HG03103 (cell line): ENCODE data around the gene GSC2.

Experiments used
- ATAC-seq: cut with Tn5 transposase; IDR thresholded peaks from one replicate; pipeline ENCODE4 v1.9.1; 2021; ENCODE audit warnings: low read depth; ENCODE audit not compliant: unreplicated experiment

The GSC2 gene

GRCh38 chr22:19137384-19138216 is 12.5 kb downstream of the GSC2 start:
- ATAC-seq = no peak

- ATAC-seq = no peak
Observed at GRCh38 chr22:19136915-19137314, 13.2 kb downstream of the GSC2 start.

DNA sequence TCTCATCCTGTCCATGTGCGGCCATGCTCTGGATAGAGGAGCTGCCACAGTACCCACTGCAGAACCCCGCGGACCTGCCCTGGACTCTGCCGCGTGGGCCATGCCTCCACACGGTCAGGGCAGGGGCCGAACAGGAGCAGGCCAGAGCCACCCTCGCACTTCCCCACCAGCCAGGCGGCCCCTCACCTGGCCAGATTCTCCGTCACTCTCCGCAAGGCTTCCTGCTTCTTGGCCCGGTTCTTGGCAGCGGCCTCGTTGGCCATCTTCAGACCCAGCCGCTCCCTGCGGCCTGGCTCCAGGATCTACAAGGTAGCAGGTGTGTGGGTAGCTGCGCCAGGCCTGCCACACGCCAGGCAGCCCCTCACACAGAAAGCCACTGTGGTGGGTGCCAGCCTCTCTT is 15.2 kb downstream of the GSC2 start:
- no peak for ATAC-seq

GRCh38 chr22:19134176-19134831 is 15.8 kb downstream of the GSC2 start:
- ATAC-seq = no peak

GRCh38 chr22:19133561-19133960 is 16.5 kb downstream of the GSC2 start:
- ATAC-seq = no peak

GRCh38 chr22:19132693-19133400 is 17.2 kb downstream of the GSC2 start:
- no peak for ATAC-seq

- ATAC-seq = no peak
Observed at GRCh38 chr22:19132153-19132552, 17.9 kb downstream of the GSC2 start.

GRCh38 chr22:19131685-19132015 is 18.4 kb downstream of the GSC2 start:
- no peak for ATAC-seq

DNA sequence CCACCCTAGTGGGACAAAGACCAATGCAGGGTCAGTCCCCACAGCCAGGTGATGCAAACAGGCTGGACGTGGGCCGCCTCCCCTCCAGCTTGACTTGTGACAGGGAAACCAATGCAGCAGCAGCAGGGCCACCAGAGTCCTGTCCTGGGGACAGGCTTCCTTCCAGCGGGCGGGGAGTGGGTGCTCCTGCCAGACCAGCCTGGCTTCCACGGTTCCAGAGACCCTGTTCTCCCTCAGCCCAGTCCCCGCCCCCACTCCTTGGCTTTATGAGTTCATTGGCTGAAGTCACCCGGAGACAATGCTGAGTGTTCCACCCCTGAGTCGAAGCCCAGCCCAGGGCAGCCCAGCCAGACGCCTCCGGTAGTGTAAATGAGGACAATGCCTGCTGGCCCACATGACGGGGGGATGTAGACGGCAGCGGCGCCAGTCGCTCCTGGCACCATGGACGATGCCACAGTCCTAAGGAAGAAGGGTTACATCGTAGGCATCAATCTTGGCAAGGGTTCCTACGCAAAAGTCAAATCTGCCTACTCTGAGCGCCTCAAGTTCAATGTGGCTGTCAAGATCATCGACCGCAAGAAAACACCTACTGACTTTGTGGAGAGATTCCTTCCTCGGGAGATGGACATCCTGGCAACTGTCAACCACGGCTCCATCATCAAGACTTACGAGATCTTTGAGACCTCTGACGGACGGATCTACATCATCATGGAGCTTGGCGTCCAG is 19.0 kb downstream of the GSC2 start, which contains the start of gene TSSK2:
Gene TSSK2 (plus strand): TSS at position 350 of the 726 bp plus-strand sequence. CDS start 92 bp downstream, at position 442.
- ATAC-seq = no peak

- no peak for ATAC-seq
Observed at GRCh38 chr22:19129871-19130270, 20.2 kb downstream of the GSC2 start.

- no peak for ATAC-seq
Observed at GRCh38 chr22:19128946-19129727, 21.0 kb downstream of the GSC2 start.

GRCh38 chr22:19128009-19128401 is 22.1 kb downstream of the GSC2 start:
- ATAC-seq = no peak

DNA sequence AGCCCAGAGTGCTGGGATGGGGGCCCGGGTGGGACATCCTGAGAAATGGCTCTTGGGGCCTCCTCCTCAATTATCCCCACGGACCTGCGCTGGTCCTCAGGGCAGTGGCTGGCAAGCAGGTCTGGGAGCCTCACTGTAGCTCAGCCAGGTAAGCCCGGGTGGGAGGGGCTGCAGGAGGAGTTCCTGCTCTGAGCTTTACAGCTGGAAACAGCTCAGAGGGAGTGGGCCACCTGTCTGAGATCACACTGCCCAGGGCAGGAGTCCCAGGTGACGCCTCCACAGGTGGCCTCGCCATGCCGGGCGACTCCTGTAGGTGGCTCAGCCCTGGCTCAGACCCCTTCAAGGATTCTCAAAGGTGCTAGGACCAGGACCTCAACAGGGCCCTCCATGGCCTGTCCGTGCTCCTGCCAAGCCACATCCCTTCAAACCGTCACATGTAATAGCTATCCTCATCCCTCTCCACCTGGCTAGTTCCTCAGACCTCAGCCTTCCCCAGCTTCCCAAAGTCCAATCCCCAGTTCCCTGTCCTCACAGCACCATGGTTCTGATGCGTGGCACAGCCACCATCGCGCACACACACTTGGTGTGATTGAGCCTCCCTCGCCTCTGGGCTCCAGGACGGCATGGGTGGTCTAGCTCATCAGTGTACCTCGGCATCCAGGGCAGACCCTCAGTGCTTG is 22.6 kb downstream of the GSC2 start:
- no peak for ATAC-seq

DNA sequence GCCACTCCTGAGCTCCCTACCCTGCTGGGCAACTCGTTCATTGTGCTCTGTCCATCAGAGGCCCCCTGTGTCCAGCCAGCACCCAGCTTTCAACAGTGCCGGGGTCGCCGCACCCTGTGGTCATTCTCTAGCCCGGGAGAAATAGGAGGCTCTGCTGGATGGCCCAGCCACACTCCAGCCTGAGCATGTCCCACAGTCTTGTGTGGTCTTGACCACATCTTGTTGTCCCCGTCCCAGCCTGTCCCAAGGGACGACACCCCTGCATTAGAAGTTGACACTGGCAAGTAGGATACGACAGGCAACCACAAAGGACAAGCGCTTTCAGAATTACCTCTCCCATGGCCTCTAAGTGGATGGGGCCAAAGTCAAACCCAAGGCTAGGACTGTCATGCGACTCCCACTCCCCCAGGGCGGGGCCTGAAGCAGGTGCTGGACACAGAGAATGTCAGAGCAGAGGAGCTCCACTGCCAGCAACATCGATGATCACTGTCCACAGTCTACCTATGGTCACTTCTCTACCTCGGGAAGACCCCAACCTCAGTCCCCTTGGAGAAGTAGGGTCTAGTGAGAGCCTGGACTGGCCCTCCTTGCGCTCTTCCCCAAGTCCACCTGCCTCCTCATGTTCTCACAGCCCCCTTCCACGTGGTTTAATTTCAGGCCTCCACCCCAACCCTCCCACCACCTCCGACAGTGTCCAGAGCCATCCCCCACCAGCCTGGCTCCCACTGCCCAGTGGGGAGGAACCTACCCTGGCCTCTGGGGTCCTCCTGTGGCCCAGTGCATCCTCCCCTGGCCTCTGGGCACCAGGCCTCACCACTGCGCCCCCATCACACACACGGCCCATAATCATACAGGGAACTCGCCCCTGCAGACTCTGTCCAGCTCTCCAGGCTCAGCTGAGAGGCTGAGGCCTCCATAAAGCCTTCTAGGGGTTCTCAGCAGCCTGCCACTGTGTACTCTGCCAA is 23.5 kb downstream of the GSC2 start:
- ATAC-seq = no peak

DNA sequence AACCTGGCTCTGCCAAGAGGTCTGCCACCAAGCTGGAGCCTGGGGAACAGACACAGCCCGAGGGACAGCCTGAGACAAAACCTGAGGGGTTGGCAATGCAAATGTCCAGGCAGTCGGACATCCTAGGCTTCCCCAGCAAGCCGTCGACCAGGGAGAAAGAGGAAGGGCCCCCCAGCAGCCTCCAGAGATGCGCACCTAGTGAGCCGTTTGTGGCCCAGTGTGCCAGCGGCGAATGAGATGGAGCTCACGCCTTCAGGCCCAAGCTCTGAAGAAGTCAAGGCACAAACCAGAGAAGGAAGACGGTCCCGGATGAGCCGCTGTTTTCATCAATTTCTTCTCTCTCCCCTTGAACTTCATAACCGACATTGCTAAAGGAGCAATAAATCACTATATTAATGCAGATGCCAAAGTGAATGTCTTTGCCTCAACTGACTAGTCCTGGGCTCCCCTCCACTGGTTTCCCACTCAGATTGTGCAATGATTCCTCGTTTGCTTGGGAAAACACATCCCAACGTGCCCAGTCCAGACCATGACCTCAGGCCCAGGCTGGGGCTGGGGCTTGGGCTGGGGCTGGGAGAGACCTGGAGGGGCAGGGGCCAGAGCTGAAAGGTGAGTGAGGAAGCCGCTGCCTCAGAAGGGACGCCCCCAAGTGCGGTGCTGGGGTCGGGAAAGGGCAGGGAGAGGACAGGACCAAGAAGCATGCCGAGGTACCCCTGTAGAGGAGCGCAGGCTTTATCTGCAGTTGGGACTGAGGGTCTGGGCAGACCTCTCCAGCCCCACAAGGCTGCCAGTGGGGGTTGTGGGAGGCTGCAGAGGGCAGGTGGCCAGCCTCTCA is 24.4 kb downstream of the GSC2 start:
- ATAC-seq = no peak

DNA sequence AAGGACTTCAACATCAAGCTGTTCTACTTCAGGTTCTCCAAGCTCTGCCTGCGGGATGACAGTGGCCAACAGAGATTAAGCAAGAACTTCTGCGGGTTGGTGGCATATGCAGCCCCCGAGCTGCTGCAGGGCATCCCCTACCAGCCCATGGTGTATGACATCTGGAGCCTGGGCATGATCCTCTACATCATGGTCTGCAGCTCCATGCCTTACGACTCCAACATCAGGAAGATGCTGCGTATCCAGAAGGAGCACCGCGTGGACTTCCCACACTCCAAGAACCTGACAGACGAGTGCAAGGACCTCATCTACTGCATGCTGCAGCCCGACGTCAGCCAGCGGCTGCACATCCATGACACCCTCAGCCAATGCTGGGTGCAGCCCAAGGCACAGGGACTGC is 25.1 kb downstream of the GSC2 start:
- ATAC-seq = no peak

DNA sequence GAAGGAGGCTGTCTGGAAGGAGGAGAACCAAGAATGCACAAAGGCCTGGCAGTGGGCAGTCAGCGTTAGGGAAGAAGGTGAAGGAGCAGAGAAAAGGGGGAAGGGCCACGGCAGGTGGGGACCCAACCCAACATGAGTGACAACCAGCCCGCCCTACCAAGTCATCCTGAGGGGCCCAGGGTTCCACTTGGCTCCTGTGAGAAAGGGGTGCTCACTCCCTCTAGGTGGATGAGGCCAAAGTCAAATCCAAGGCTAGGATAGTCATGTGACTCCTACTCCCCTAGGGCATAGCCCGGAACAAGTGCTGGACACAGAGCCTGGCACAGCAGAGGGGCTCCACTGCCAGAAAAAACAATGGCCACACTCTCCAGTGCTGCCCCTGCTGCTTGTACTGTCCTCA is 25.7 kb downstream of the GSC2 start:
- ATAC-seq = no peak

GRCh38 chr22:19123936-19124335 is 26.2 kb downstream of the GSC2 start:
- no peak for ATAC-seq
